Upper lobe of right lung (tissue), 1 donor: ENCODE data around the gene BAHCC1. TPM values are rescaled to one million over a fixed set of nuclear protein-coding genes. Genes with fewer than 3 reads are reported as not detected.

ENCODE experiments used
- ATAC-seq: fragments of 200-7000 bp; cut with Tn5 transposase; one replicate; pipeline ENCODE4 v1.9.1; 2020; ENCODE audit warnings: mild to moderate bottlenecking, moderate library complexity
- DNase-seq: peaks from one replicate; pipeline ENCODE4 v3.0.0-alpha.2; 2020
- H3K27ac ChIP-seq: fragments of 200-600 bp; one replicate; pipeline ENCODE4 v1.8.0; 2022
- H3K27me3 ChIP-seq: fragments of 200-600 bp; one replicate; pipeline ENCODE4 v1.8.0; 2022; ENCODE audit warnings: mild to moderate bottlenecking
- H3K36me3 ChIP-seq: fragments of 200-600 bp; one replicate; pipeline ENCODE4 v1.8.0; 2022
- H3K4me1 ChIP-seq: fragments of 200-600 bp; one replicate; pipeline ENCODE4 v1.8.0; 2022
- H3K4me3 ChIP-seq: fragments of 200-600 bp; one replicate; pipeline ENCODE4 v1.8.0; 2022; ENCODE audit warnings: mild to moderate bottlenecking
- H3K9me3 ChIP-seq: fragments of 200-600 bp; one replicate; pipeline ENCODE4 v1.8.0; 2022
- CTCF ChIP-seq: fragments of 200-600 bp; IDR thresholded peaks from one replicate; pipeline ENCODE4 v1.8.0; 2022; ENCODE audit warnings: antibody characterized with exemption
- intact Hi-C: fragments of 100-400 bp; cut with DNase I; formaldehyde crosslinking; loops from one replicate; pipeline ENCODE4 v1.11.0; 2022
- total RNA-seq: library from RNA; stranded (reverse); fragmentation: NEBNext Ultra II Directional; extraction: Animal tissue kit (Norgen Biotek cat#: 25700); gene quantifications from one replicate; pipeline ENCODE4 v1.2.1, GENCODE V29; 2021
- donor health status: DM: no; HTN: yes; CAD: no; lungs with severe emphysema.

Gene BAHCC1
- total RNA-seq, 1 donor from 2014 or later, result 23.3 TPM

- Histone ChIP-seq H3K27me3 (no peaks in the 10 kb centered on the region), H3K4me1 (peaks cover 2% of the 10 kb centered on the region), H3K36me3 (no peaks in the 10 kb centered on the region), H3K27ac (no peak overlapping the region), H3K9me3 (no peaks in the 10 kb centered on the region), H3K4me3 (no peak overlapping the region)
- DNase-seq (no peak), ATAC-seq (no peak)
- no peak for TF ChIP-seq CTCF
- intact Hi-C loops, result no loop called here
Measured at GRCh38 chr17:81476635-81477034, 81.4 kb downstream of the BAHCC1 start.

GRCh38 chr17:81477173-81477572 lies 81.9 kb downstream of the BAHCC1 start:
- ATAC-seq, result no peak
- no peaks in the 10 kb centered on the region for H3K36me3 ChIP-seq

GRCh38 chr17:81478119-81478518 lies 82.9 kb downstream of the BAHCC1 start:
- DNase-seq, result no peak
- H3K27me3 ChIP-seq, result no peaks in the 10 kb centered on the region
- no peaks in the 10 kb centered on the region for H3K36me3 ChIP-seq
- no peaks in the 10 kb centered on the region for H3K9me3 ChIP-seq
- H3K4me1 ChIP-seq, result peaks cover 6% of the 10 kb centered on the region
- no peak for TF ChIP-seq CTCF
- intact Hi-C loops, result no loop called here
- ATAC-seq, result no peak
- no peak overlapping the region for H3K4me3 ChIP-seq
- no peak overlapping the region for H3K27ac ChIP-seq

More at GRCh38 chr17:81477173-81477572, 81.9 kb downstream of the BAHCC1 start:
- Histone ChIP-seq H3K9me3 (no peaks in the 10 kb centered on the region), H3K27me3 (no peaks in the 10 kb centered on the region), H3K4me3 (no peak overlapping the region), H3K4me1 (peaks cover 6% of the 10 kb centered on the region), H3K27ac (no peak overlapping the region)
- no peak for DNase-seq
- intact Hi-C loops, result no loop called here
- no peak for TF ChIP-seq CTCF

GRCh38 chr17:81479175-81480071 lies 84.2 kb downstream of the BAHCC1 start:
- ATAC-seq (no peak), DNase-seq (no peak)
- H3K9me3 ChIP-seq, result no peaks in the 10 kb centered on the region
- no peaks in the 10 kb centered on the region for H3K27me3 ChIP-seq
- H3K27ac ChIP-seq, result no peak overlapping the region
- intact Hi-C loops, result loop anchor here (5.0 to 10.0 kb wide), 2 partner anchors 77 to 225 kb away; no protein-coding TSS in a partner anchor
- no peak overlapping the region for H3K4me3 ChIP-seq
- TF ChIP-seq CTCF, result no peak
- H3K4me1 ChIP-seq, result peaks cover 15% of the 10 kb centered on the region
- H3K36me3 ChIP-seq, result no peaks in the 10 kb centered on the region

- no peaks in the 10 kb centered on the region for H3K9me3 ChIP-seq
- intact Hi-C loops, result loop anchor here (5.0 to 10.0 kb wide), 2 partner anchors 78 to 226 kb away; no protein-coding TSS in a partner anchor
- H3K36me3 ChIP-seq, result no peaks in the 10 kb centered on the region
- DNase-seq (no peak), ATAC-seq (no peak)
- peaks cover 18% of the 10 kb centered on the region for H3K4me1 ChIP-seq
- TF ChIP-seq CTCF, result no peak
- no peak overlapping the region for H3K27ac ChIP-seq
- no peak overlapping the region for H3K4me3 ChIP-seq
- no peaks in the 10 kb centered on the region for H3K27me3 ChIP-seq
Measured at GRCh38 chr17:81480140-81481072, 85.1 kb downstream of the BAHCC1 start.
